WTC11 (cell line): ENCODE results near the gene HSD17B12. TPM values are rescaled to one million over a fixed set of nuclear protein-coding genes. Genes with fewer than 3 reads are reported as not detected.

Source experiments
- ATAC-seq: fragments of 200-7000 bp; cut with Tn5 transposase; 2 replicates; pipeline ENCODE4 v1.10.0; 2021; ENCODE audit warnings: mild to moderate bottlenecking, moderate library complexity
- CTCF ChIA-PET: fragments of 300-600 bp; sonication (Branson Sonifier 250); formaldehyde crosslinking; loops from one replicate; lab custom pipeline; 2021; ENCODE audit warnings: antibody characterized with exemption; lab: Charles Lee
- POLR2A ChIA-PET: fragments of 350-600 bp; sonication (Branson Sonifier 250); formaldehyde crosslinking; loops from one replicate; lab custom pipeline; 2021; ENCODE audit warnings: antibody characterized with exemption; lab: Charles Lee
- DNase-seq: peaks from one replicate; pipeline ENCODE4 v3.0.0; 2021; ENCODE audit warnings: low spot score
- H3K27ac Mint-ChIP-seq: 2 replicates; pipeline ENCODE4 v1.8.0; 2021; ENCODE audit warnings: mixed read lengths
- H3K27me3 Mint-ChIP-seq: 2 replicates; pipeline ENCODE4 v1.8.0; 2021; ENCODE audit warnings: low read depth, mild to moderate bottlenecking, moderate library complexity, mixed read lengths
- H3K36me3 Mint-ChIP-seq: 2 replicates; pipeline ENCODE4 v1.8.0; 2021; ENCODE audit warnings: mixed read lengths
- H3K4me1 Mint-ChIP-seq: 2 replicates; pipeline ENCODE4 v1.8.0; 2022; ENCODE audit warnings: mixed read lengths
- H3K4me3 Mint-ChIP-seq: 2 replicates; pipeline ENCODE4 v1.8.0; 2021; ENCODE audit warnings: mild to moderate bottlenecking, moderate library complexity, mixed read lengths
- H3K9me3 Mint-ChIP-seq: 2 replicates; pipeline ENCODE4 v1.8.0; 2021; ENCODE audit warnings: mixed read lengths
- ATF2 ChIP-seq: sonication (generic); formaldehyde crosslinking; IDR thresholded peaks from 2 replicates; pipeline ENCODE4 v1.8.1; 2022; ENCODE audit warnings: low read depth, missing genetic modification reagents, borderline replicate concordance
- CBFB ChIP-seq: sonication (generic); formaldehyde crosslinking; IDR thresholded peaks from 2 replicates; pipeline ENCODE4 v1.8.1; 2022; ENCODE audit warnings: mild to moderate bottlenecking, low read depth, missing genetic modification reagents
- CDX4 ChIP-seq: fragments of 250-450 bp; sonication (Bioruptor Pico); IDR thresholded peaks from 2 replicates; pipeline ENCODE4 v1.9.0; 2021; ENCODE audit warnings: moderate library complexity, mild to moderate bottlenecking, inconsistent platforms, borderline replicate concordance
- CREM ChIP-seq: sonication (generic); formaldehyde crosslinking; IDR thresholded peaks from 2 replicates; pipeline ENCODE4 v1.8.1; 2022; ENCODE audit warnings: mild to moderate bottlenecking, missing genetic modification reagents, moderate library complexity
- E2F1 ChIP-seq: sonication (generic); formaldehyde crosslinking; IDR thresholded peaks from 2 replicates; pipeline ENCODE4 v1.8.0; 2022; ENCODE audit warnings: mild to moderate bottlenecking, missing genetic modification reagents
- ERG ChIP-seq: fragments of 250-450 bp; sonication (Bioruptor Pico); IDR thresholded peaks from 2 replicates; pipeline ENCODE4 v1.8.0; 2021; ENCODE audit warnings: mild to moderate bottlenecking
- HMGXB4 ChIP-seq: sonication (generic); formaldehyde crosslinking; IDR thresholded peaks from 2 replicates; pipeline ENCODE4 v1.8.1; 2023; ENCODE audit warnings: mild to moderate bottlenecking, moderate library complexity, missing genetic modification reagents
- JAZF1 ChIP-seq: fragments of 250-450 bp; sonication (Bioruptor Pico); IDR thresholded peaks from 2 replicates; pipeline ENCODE4 v1.9.0; 2021; ENCODE audit warnings: moderate library complexity, mild to moderate bottlenecking, inconsistent platforms
- MXD4 ChIP-seq: fragments of 250-450 bp; sonication (Bioruptor Pico); IDR thresholded peaks from 2 replicates; pipeline ENCODE4 v1.8.0; 2021; ENCODE audit warnings: mild to moderate bottlenecking, moderate library complexity, borderline replicate concordance
- NR1H2 ChIP-seq: sonication (generic); formaldehyde crosslinking; IDR thresholded peaks from 2 replicates; pipeline ENCODE4 v1.9.0; 2021; ENCODE audit warnings: mild to moderate bottlenecking, moderate library complexity, missing genetic modification reagents
- NR2C2 ChIP-seq: sonication (generic); formaldehyde crosslinking; IDR thresholded peaks from 2 replicates; pipeline ENCODE4 v1.8.0; 2022; ENCODE audit warnings: mild to moderate bottlenecking, missing genetic modification reagents
- OVOL2 ChIP-seq: fragments of 250-450 bp; sonication (Bioruptor Pico); IDR thresholded peaks from 2 replicates; pipeline ENCODE4 v1.9.0; 2021; ENCODE audit warnings: mild to moderate bottlenecking, borderline replicate concordance
- RELA ChIP-seq: sonication (generic); formaldehyde crosslinking; IDR thresholded peaks from 2 replicates; pipeline ENCODE4 v1.8.1; 2022; ENCODE audit warnings: missing genetic modification reagents, mild to moderate bottlenecking, borderline replicate concordance
- SMAD3 ChIP-seq: sonication (generic); formaldehyde crosslinking; IDR thresholded peaks from 2 replicates; pipeline ENCODE4 v1.8.0; 2022; ENCODE audit warnings: missing genetic modification reagents, mild to moderate bottlenecking, borderline replicate concordance
- ZBTB21 ChIP-seq: sonication (generic); formaldehyde crosslinking; IDR thresholded peaks from 2 replicates; pipeline ENCODE4 v1.8.1; 2023; ENCODE audit warnings: mild to moderate bottlenecking, missing genetic modification reagents, borderline replicate concordance
- ZNF138 ChIP-seq: sonication (generic); formaldehyde crosslinking; conservative IDR thresholded peaks from 2 replicates; pipeline ENCODE4 v1.8.1; 2022; ENCODE audit warnings: mild to moderate bottlenecking, moderate library complexity, missing genetic modification reagents
- ZNF416 ChIP-seq: fragments of 250-450 bp; sonication (Bioruptor Pico); IDR thresholded peaks from 2 replicates; pipeline ENCODE4 v1.9.0; 2021; ENCODE audit warnings: mild to moderate bottlenecking, inconsistent platforms
- total RNA-seq: library from RNA; stranded (reverse); gene quantifications from 3 replicates; pipeline ENCODE4 v1.2.3, GENCODE V29; 2021
- TF ChIP-seq, protein P1 (sequence below): sonication (generic); formaldehyde crosslinking; IDR thresholded peaks from 2 replicates; pipeline ENCODE4 v1.8.0; 2023; ENCODE audit warnings: mild to moderate bottlenecking, missing genetic modification reagents

Gene HSD17B12
- total RNA-seq, 1 experiment from 2014 or later = 149 TPM

GRCh38 chr11:43694477-43694876 is 13.9 kb downstream of the HSD17B12 start (continued):
- TF ChIP-seq ERG (CRISPR knock-in tag) (no peak), ZNF416 (CRISPR knock-in tag) (no peak), RELA (CRISPR knock-in tag) (no peak), ZNF138 (CRISPR knock-in tag) (no peak), CBFB (CRISPR knock-in tag) (no peak), ATF2 (CRISPR knock-in tag) (no peak), SMAD3 (CRISPR knock-in tag) (no peak), OVOL2 (CRISPR knock-in tag) (no peak), HMGXB4 (CRISPR knock-in tag) (no peak)
- TF ChIP-seq, protein P1, sequence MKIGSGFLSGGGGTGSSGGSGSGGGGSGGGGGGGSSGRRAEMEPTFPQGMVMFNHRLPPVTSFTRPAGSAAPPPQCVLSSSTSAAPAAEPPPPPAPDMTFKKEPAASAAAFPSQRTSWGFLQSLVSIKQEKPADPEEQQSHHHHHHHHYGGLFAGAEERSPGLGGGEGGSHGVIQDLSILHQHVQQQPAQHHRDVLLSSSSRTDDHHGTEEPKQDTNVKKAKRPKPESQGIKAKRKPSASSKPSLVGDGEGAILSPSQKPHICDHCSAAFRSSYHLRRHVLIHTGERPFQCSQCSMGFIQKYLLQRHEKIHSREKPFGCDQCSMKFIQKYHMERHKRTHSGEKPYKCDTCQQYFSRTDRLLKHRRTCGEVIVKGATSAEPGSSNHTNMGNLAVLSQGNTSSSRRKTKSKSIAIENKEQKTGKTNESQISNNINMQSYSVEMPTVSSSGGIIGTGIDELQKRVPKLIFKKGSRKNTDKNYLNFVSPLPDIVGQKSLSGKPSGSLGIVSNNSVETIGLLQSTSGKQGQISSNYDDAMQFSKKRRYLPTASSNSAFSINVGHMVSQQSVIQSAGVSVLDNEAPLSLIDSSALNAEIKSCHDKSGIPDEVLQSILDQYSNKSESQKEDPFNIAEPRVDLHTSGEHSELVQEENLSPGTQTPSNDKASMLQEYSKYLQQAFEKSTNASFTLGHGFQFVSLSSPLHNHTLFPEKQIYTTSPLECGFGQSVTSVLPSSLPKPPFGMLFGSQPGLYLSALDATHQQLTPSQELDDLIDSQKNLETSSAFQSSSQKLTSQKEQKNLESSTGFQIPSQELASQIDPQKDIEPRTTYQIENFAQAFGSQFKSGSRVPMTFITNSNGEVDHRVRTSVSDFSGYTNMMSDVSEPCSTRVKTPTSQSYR (CRISPR knock-in tag) = no peak
- TF ChIP-seq, all 79 proteins: peak for 0

DNA sequence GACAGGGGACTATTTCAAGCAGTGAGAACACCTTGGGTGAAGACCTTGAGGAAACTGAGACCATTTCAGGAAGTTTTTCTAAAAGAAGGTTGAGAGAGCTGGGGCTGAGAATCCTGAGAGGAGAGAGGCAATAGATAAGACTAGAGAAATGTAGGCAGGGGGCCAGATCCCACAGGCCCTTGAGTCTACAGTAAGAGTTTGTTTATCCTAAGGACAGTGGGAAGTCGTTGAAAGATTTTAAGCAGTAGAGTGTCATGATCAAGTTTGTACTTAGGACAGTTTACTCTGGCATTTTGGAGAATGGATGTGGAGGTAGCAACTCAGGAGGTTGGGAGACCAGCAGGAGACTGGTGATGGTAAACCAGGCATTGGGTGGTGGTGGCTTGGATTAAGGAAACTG is 17.1 kb downstream of the HSD17B12 start:
- Mint-ChIP-seq H3K9me3 (peaks cover 25% of the 10 kb centered on the region), H3K4me3 (no peak overlapping the region), H3K27ac (no peak overlapping the region; the same call in 1 of the 2 replicates), H3K27me3 (no peaks in the 10 kb centered on the region), H3K4me1 (peaks cover 8% of the 10 kb centered on the region), H3K36me3 (peaks cover 26% of the 10 kb centered on the region)
- ChIA-PET CTCF (no interaction called here), POLR2A (no interaction called here)
- no peak for DNase-seq
- ATAC-seq = no peak
- TF ChIP-seq NR2C2 (CRISPR knock-in tag) (no peak), CDX4 (no peak), HMGXB4 (CRISPR knock-in tag) (no peak), CREM (CRISPR knock-in tag) (no peak), ERG (CRISPR knock-in tag) (no peak), JAZF1 (CRISPR knock-in tag) (no peak), MXD4 (CRISPR knock-in tag) (no peak), NR1H2 (no peak), E2F1 (no peak), ZBTB21 (CRISPR knock-in tag) (no peak), ATF2 (CRISPR knock-in tag) (no peak)
